DND-41 (cell line): Measurements from ENCODE around the gene XPR1.

Experiments
- ATAC-seq: fragments of 200-7000 bp; cut with Tn5 transposase; 3 replicates; pipeline ENCODE4 v1.9.1; 2021; ENCODE audit warnings: low read depth; ENCODE audit not compliant: insufficient read depth
- DNase-seq: peaks from one replicate; pipeline ENCODE4 v3.0.0-alpha.2; 2020
- H2AFZ ChIP-seq: 2 replicates; pipeline ENCODE4 v1.6.0; 2012; ENCODE audit warnings: low read depth, low read length
- H3K27ac ChIP-seq: 2 replicates; pipeline ENCODE4 v1.5.1; 2012; ENCODE audit warnings: low read length, inconsistent platforms
- H3K27me3 ChIP-seq: fragments of 200-600 bp; sonication (generic); 2 replicates; pipeline ENCODE4 v1.6.0; 2012; ENCODE audit warnings: low read length, mild to moderate bottlenecking, inconsistent platforms; ENCODE audit not compliant: insufficient read depth, poor library complexity
- H3K36me3 ChIP-seq: 2 replicates; pipeline ENCODE4 v1.5.1; 2012; ENCODE audit warnings: low read length, inconsistent platforms; ENCODE audit not compliant: insufficient read depth
- H3K4me1 ChIP-seq: 2 replicates; pipeline ENCODE4 v1.5.1; 2012; ENCODE audit warnings: mild to moderate bottlenecking, low read length; ENCODE audit not compliant: insufficient read depth
- H3K4me2 ChIP-seq: 2 replicates; pipeline ENCODE4 v1.6.0; 2012; ENCODE audit warnings: mild to moderate bottlenecking, moderate library complexity, low read length, inconsistent platforms; ENCODE audit not compliant: insufficient read depth
- H3K4me3 ChIP-seq, 2 experiments: fragments of 200-600 bp in 1 of 2; shearing (Covaris generic) in 1 of 2; 2 replicates each; pipeline ENCODE4 v1.5.1; 2012 to 2016; ENCODE audit warnings: inconsistent platforms in 2 of 2, low read length in 2 of 2, mild to moderate bottlenecking in 2 of 2, low read depth in 1 of 2, moderate library complexity in 1 of 2
- H3K79me2 ChIP-seq: 2 replicates; pipeline ENCODE4 v1.6.0; 2012; ENCODE audit warnings: low read length, inconsistent platforms; ENCODE audit not compliant: insufficient read depth
- H3K9ac ChIP-seq: 2 replicates; pipeline ENCODE4 v1.6.0; 2012; ENCODE audit warnings: low read depth, mild to moderate bottlenecking, inconsistent platforms, low read length, moderate library complexity
- H3K9me3 ChIP-seq: 2 replicates; pipeline ENCODE4 v1.5.1; 2012; ENCODE audit warnings: low read length, moderate library complexity, mild to moderate bottlenecking, inconsistent platforms; ENCODE audit not compliant: insufficient read depth, severe bottlenecking
- H4K20me1 ChIP-seq: 2 replicates; pipeline ENCODE4 v1.6.0; 2012; ENCODE audit warnings: low read length; ENCODE audit not compliant: insufficient read depth
- EZH2 ChIP-seq: IDR thresholded peaks from 3 replicates; pipeline ENCODE4 v1.6.1; 2012; ENCODE audit warnings: borderline replicate concordance, low read depth, mild to moderate bottlenecking, moderate library complexity, low read length, inconsistent platforms; ENCODE audit not compliant: severe bottlenecking
- TF ChIP-seq, protein P1 (sequence below): IDR thresholded peaks from 2 replicates; pipeline ENCODE4 v1.5.1; 2012; ENCODE audit warnings: borderline replicate concordance, low read length, moderate library complexity, mild to moderate bottlenecking; ENCODE audit not compliant: poor library complexity, severe bottlenecking; ENCODE audit errors: extremely low read depth

XPR1 gene

DNA sequence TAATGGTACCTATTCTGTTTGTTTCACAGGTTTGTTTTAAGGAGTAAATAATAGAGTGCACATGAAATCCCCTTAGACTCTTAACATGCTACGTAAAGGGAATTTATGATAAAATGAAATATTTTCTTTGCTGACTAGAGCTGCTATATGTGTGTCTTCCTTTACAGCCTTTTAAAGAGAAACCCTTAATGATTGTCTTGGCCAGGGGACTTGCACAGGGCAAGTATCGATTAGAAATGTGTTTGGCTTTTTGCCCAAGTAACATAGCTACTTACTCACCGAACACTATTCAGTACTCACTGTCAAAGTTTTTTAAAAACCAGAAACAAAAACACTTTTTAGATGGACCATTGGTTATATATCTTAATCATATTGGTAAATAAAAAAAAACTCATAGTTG lies 209.6 kb downstream of the XPR1 start:
- H3K79me2 ChIP-seq: no peaks in the 10 kb centered on the region
- H4K20me1 ChIP-seq: no peaks in the 10 kb centered on the region
- H3K4me2 ChIP-seq: no peak overlapping the region
- no peak overlapping the region for H3K4me3 ChIP-seq
- no peak overlapping the region for H3K9ac ChIP-seq
- H3K36me3 ChIP-seq: peaks cover 10% of the 10 kb centered on the region
- no peaks in the 10 kb centered on the region for H3K4me1 ChIP-seq
- peaks cover 7% of the 10 kb centered on the region for H3K9me3 ChIP-seq
- no peak overlapping the region for H3K27ac ChIP-seq
- no peak for DNase-seq
- H2AFZ ChIP-seq: no peak overlapping the region
- no peak for TF ChIP-seq EZH2
- TF ChIP-seq, protein P1, sequence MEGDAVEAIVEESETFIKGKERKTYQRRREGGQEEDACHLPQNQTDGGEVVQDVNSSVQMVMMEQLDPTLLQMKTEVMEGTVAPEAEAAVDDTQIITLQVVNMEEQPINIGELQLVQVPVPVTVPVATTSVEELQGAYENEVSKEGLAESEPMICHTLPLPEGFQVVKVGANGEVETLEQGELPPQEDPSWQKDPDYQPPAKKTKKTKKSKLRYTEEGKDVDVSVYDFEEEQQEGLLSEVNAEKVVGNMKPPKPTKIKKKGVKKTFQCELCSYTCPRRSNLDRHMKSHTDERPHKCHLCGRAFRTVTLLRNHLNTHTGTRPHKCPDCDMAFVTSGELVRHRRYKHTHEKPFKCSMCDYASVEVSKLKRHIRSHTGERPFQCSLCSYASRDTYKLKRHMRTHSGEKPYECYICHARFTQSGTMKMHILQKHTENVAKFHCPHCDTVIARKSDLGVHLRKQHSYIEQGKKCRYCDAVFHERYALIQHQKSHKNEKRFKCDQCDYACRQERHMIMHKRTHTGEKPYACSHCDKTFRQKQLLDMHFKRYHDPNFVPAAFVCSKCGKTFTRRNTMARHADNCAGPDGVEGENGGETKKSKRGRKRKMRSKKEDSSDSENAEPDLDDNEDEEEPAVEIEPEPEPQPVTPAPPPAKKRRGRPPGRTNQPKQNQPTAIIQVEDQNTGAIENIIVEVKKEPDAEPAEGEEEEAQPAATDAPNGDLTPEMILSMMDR: no peak
- ATAC-seq: no peak
- no peaks in the 10 kb centered on the region for H3K27me3 ChIP-seq

DNA sequence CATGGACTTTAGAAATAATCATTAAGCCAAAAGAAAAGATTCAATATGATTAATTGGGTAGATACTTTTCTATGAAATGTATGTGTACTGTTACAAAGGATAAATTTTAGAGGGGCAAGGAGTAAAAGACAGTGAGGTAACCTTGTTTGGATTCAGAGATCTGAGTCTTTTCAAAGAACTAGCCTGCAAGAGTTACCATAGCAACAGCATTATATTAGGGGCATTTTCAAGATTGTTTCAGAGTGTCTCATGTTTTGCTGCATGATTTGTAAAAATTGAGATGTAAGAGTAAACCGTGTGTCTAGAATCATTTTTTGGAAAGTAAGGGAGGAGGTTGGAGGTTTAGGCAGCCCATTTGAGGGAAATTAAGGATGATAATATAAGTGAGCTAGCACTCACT lies 210.2 kb downstream of the XPR1 start:
- H3K9me3 ChIP-seq: peaks cover 7% of the 10 kb centered on the region
- ATAC-seq (no peak), DNase-seq (no peak)
- TF ChIP-seq EZH2: no peak
- no peak overlapping the region for H3K27ac ChIP-seq
- no peaks in the 10 kb centered on the region for H4K20me1 ChIP-seq
- no peak overlapping the region for H3K4me2 ChIP-seq
- H3K79me2 ChIP-seq: no peaks in the 10 kb centered on the region
- no peaks in the 10 kb centered on the region for H3K27me3 ChIP-seq
- no peaks in the 10 kb centered on the region for H3K4me1 ChIP-seq
- H3K36me3 ChIP-seq: peaks cover 10% of the 10 kb centered on the region
- H3K4me3 ChIP-seq: no peak overlapping the region
- H2AFZ ChIP-seq: no peak overlapping the region
- no peak overlapping the region for H3K9ac ChIP-seq

DNA sequence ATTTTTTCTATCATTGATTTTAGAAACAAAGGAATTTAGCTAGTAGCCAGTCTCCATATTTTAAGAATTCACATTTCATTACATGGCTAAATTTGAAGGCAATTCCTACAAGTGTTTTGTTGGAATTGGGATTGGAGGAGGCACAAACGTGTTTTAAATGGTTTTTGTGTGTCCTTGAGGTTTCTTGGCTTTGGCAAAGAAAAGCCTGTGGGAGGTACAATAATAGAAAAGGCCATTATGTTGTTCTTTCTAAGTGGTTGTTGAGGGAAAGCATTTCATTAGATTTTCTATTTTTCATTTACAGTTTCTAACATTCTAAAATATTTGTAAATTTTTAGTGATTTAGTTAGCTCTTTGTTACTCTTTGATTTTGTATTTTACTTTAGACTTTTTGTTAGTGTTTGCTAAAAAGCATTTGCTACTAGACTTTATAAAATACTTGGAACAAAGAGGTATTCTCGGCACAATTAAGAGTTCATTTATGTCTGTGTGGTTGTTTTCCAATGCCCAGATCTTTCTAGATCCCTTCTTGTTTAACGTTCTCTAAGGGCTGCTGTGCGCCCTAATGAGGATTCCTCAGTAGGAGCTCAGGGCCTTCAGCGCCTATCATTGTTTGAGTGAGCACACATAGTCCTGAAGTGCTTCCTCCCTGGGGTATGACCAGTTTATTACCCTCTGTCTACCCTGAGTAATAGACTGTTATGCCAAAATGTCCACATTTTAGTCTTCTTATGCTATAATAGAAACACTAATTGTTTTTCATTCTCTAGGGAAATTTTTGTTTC lies 210.9 kb downstream of the XPR1 start:
- Histone ChIP-seq H3K27ac (no peak overlapping the region), H2AFZ (no peak overlapping the region), H3K4me3 (no peak overlapping the region), H3K9ac (no peak overlapping the region), H3K9me3 (peaks cover 7% of the 10 kb centered on the region), H3K4me1 (no peaks in the 10 kb centered on the region), H3K4me2 (no peak overlapping the region), H3K27me3 (no peaks in the 10 kb centered on the region), H3K36me3 (peaks cover 10% of the 10 kb centered on the region), H3K79me2 (no peaks in the 10 kb centered on the region), H4K20me1 (no peaks in the 10 kb centered on the region)
- TF ChIP-seq EZH2: no peak
- TF ChIP-seq, protein P1: no peak
- ATAC-seq (no peak), DNase-seq (no peak)

DNA sequence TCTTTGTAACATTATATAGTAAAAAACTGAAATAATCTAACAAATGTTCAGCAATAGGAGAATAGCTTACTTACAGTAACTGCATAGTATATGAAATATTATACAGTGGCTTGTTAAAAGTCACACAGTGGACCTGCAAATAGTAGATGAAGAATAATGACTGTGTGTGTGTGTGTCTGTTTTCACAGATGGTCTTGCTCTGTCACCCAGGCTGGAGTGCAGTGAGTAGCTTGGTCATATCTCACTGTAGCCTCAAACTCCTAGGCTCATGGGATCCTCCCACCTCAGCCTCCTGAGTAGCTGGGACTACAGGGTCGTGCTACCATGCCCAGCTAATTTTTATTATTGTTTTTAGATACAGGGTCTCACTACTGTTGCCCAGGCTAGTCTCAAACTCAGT lies 213.5 kb downstream of the XPR1 start:
- Histone ChIP-seq H3K27ac (no peak overlapping the region), H2AFZ (no peak overlapping the region), H3K4me2 (no peak overlapping the region), H3K27me3 (no peaks in the 10 kb centered on the region), H3K4me1 (no peaks in the 10 kb centered on the region), H3K36me3 (peaks cover 4% of the 10 kb centered on the region), H3K9me3 (no peaks in the 10 kb centered on the region), H3K9ac (no peak overlapping the region), H3K79me2 (no peaks in the 10 kb centered on the region), H3K4me3 (no peak overlapping the region), H4K20me1 (no peaks in the 10 kb centered on the region)
- no peak for ATAC-seq
- no peak for TF ChIP-seq EZH2
- TF ChIP-seq, protein P1: no peak
- no peak for DNase-seq
